GM10266 (cell line): ENCODE measurements around the gene SPOCK1.

Experiments used
- DNase-seq: peaks from one replicate; pipeline ENCODE4 v3.0.0; 2012; ENCODE audit errors: extremely low spot score
- TF ChIP-seq, protein P1 (sequence below): IDR thresholded peaks from 2 replicates; pipeline ENCODE4 v1.5.1; 2012; ENCODE audit warnings: mild to moderate bottlenecking, low read depth; ENCODE audit not compliant: control insufficient read depth, insufficient read depth; ENCODE audit errors: missing control alignments

SPOCK1 gene

DNA sequence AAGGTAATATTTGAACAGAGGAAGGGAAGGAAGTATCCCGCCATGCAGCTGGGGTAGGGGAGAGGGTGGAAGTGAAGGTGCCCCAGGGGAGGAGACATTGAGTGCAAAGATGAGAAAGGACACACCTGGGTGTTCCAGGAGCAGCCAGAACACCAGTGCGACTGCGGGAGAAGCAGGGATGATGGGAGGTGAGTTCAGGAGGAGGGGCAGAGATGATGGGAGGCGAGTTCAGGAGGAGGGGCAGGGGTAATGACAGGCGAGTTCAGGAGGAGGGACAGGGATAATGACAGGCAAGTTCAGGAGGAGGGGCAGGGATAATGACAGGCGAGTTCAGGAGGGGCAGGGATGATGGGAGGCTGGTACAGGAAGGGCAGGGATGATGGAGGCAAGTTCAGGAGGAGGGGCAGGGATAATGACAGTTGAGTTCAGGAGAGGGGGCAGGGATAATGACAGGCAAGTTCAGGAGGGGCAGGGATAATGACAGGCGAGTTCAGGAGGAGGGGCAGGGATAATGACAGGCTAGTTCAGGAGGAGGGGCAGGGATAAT is 17.2 kb upstream of the SPOCK1 start:
- TF ChIP-seq, protein P1, sequence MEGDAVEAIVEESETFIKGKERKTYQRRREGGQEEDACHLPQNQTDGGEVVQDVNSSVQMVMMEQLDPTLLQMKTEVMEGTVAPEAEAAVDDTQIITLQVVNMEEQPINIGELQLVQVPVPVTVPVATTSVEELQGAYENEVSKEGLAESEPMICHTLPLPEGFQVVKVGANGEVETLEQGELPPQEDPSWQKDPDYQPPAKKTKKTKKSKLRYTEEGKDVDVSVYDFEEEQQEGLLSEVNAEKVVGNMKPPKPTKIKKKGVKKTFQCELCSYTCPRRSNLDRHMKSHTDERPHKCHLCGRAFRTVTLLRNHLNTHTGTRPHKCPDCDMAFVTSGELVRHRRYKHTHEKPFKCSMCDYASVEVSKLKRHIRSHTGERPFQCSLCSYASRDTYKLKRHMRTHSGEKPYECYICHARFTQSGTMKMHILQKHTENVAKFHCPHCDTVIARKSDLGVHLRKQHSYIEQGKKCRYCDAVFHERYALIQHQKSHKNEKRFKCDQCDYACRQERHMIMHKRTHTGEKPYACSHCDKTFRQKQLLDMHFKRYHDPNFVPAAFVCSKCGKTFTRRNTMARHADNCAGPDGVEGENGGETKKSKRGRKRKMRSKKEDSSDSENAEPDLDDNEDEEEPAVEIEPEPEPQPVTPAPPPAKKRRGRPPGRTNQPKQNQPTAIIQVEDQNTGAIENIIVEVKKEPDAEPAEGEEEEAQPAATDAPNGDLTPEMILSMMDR, result no peak
- DNase-seq, result no peak

DNA sequence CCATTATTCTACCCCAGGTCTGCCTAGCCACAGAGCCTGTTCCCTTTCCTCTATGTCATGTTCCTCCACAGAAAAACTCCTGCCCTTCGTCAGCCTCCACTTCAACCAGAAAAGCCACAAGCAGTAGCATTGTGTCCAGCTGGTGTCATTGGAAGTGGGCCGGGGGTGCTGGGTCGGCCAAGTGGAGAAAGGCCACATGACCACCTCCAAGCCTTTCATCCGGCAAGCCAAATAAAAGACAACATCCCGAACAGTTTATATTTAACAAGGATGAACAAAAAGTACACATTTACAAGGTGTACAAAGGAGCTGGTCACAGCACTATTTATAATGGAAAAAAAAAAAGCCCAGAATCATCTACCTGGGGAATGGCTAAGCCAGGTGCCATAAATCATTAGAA is 16.1 kb upstream of the SPOCK1 start:
- TF ChIP-seq, protein P1, result no peak
- DNase-seq, result no peak

DNA sequence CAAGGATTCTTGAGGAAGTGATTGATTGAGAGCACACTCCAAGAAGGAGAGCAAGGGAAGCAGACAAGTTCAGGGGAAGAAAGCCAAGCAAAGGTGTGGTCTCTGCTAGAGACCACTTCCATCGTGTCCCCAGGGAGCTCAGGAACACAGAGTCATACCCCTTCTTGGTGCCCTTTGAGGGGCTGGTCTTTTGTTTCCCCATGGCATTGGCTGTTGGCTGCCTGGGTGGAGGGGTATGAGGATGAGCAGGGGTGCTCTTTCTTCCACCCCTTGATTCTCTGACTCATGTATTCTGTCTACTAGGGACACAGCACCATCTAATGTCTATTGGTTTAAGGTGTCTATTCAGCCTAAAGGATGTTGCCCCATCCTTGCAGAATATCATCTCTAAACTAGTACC is 11.5 kb upstream of the SPOCK1 start:
- DNase-seq, result no peak
- TF ChIP-seq, protein P1, result no peak

DNA sequence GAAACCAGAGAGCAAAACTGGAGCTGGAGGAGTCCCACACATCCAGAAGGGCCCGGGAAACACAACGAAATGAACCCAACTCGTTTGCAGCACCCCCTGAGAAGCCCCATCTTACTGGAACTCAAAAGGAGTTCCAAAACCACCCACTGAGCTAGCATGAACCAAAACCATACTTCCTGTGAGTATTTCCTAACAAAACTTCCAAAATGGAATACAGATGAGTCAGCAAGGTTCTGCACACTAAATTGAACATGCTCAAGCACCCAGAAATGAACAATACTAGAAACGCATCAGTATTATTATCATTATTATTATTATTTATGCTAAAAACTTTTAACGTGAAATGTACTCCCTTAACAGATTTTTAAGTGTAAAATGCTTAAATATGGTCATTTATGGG is 8.0 kb upstream of the SPOCK1 start:
- no peak for DNase-seq
- TF ChIP-seq, protein P1, result no peak

DNA sequence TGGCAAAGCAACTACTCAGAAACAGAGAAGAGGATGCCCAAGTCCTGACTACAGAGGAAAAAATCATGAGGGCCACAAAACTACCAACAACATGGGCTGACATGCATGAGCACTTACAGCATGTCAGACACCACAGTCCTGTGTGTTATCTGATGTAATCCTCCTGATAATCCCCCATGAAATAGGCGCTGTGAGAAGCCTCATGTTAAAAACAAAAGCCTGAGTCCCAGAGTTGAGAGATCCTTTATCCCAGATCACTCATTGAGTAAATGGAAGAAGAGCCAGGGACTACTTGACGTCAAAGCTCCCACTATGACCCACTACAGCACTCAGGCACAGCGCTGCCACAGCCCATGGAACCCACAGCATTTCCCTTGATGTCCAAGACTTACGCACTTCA is 7.2 kb upstream of the SPOCK1 start:
- TF ChIP-seq, protein P1, result no peak

DNA sequence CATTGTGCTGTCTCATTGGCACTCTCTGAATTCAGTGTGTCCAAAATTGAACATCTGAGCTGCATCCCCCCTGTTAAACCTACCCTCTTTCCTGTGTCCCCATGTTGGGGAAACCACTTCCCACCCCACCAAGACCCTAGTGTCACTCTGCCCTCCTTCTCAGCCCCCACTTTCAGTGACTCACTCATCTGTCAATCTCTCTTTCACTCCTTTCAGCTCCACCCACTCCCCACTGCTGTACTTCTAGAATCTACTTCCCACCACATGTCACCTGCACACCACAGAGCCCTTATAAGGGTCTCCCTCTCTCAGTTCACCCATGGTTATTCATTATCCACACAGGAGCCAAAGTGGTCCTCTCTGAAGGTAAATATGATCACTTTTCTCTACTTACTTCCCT is 5.8 kb upstream of the SPOCK1 start:
- no peak for DNase-seq
- TF ChIP-seq, protein P1, result no peak

More for the DNA sequence above, 7.2 kb upstream of the SPOCK1 start:
- no peak for DNase-seq

DNA sequence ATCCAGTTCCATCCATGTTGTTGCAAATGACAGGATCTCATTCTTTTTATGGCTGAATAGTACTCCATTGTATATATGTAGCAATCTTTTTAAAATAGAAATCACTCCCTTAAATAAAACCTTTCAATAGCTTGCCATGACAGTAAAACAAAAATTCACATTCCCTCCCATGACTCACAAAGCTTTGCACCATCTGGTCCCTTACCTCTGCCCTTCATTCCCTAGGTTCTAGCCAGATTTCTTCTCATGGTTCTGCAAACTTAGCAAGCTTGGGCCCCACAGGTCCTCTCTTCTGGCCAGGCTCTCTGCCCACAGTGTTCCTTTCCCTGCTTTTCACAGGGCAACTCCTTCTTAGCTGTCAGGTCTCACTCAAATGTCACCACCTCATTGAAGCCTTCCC is 4.3 kb upstream of the SPOCK1 start:
- TF ChIP-seq, protein P1, result no peak

More for the DNA sequence above, 4.3 kb upstream of the SPOCK1 start:
- DNase-seq, result no peak
